MM.1S (cell line): Measurements from ENCODE around the gene CALB2.

ENCODE experiments used
- EZH2phosphoT487 ChIP-seq: fragments of 300-600 bp; sonication (generic); IDR thresholded peaks from 2 replicates; pipeline ENCODE4 v1.6.1; 2018; ENCODE audit warnings: antibody characterized with exemption, low read length
- TF ChIP-seq, protein P1 (sequence below): fragments of 300-600 bp; sonication (generic); IDR thresholded peaks from 2 replicates; pipeline ENCODE4 v1.5.1; 2016; ENCODE audit warnings: antibody characterized with exemption, low read length, mixed read lengths

DNA sequence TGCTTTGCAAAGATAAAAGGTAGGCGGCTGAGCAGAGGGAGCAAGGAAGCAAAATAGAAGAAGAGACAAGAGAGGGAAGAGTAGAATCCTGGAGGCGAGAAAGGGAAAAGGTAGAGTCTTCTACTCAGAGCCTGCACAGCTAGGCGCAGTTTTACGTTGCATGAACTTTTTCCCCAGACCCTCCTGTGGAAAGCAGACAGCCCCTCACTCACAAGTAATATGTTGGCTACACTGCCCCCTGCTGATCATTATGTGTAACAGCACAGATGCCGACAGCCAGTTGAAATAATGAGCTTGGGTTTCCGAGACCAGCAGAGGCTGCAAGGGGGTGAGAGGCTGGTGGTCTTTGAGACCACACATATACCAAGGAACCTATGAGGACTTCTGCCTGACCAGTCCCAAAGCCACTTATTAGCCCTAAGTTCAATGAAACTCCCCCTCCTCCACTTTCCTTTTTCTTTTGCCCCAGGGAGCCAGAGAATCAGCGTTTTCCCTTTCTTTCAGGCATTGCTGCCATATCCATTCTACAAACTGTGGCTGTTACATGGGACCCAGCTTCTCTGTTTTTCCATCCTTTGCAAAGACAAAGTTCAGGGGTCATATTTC, 46.9 kb upstream of the CALB2 start:
- no peak for TF ChIP-seq EZH2phosphoT487
- TF ChIP-seq, protein P1, sequence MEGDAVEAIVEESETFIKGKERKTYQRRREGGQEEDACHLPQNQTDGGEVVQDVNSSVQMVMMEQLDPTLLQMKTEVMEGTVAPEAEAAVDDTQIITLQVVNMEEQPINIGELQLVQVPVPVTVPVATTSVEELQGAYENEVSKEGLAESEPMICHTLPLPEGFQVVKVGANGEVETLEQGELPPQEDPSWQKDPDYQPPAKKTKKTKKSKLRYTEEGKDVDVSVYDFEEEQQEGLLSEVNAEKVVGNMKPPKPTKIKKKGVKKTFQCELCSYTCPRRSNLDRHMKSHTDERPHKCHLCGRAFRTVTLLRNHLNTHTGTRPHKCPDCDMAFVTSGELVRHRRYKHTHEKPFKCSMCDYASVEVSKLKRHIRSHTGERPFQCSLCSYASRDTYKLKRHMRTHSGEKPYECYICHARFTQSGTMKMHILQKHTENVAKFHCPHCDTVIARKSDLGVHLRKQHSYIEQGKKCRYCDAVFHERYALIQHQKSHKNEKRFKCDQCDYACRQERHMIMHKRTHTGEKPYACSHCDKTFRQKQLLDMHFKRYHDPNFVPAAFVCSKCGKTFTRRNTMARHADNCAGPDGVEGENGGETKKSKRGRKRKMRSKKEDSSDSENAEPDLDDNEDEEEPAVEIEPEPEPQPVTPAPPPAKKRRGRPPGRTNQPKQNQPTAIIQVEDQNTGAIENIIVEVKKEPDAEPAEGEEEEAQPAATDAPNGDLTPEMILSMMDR = peak; percentile 87
